ENCODE results near the gene MST1R.

GRCh38 chr3:49889296-49889695 is 14.4 kb downstream of the MST1R start:
- no peak for TF ChIP-seq CTCF (IDR thresholded peaks at IDR 0.05; ENCODE audit: borderline replicate concordance, extremely low read depth, low read length, poor library complexity, severe bottlenecking)
- TF ChIP-seq EZH2 (IDR thresholded peaks at IDR 0.05; ENCODE audit: borderline replicate concordance, low read depth, low read length, severe bottlenecking): no peak
